ENCODE measurements around the gene SLC43A2.

Gene SLC43A2

GRCh38 chr17:1590747-1591473 is 37.7 kb downstream of the SLC43A2 start:
- H3K9me3 ChIP-seq (ENCODE audit: insufficient read depth, low read length, severe bottlenecking): no peaks in the 10 kb centered on the region
- no peak for DNase-seq
- TF ChIP-seq CTCF (IDR thresholded peaks at IDR 0.05; ENCODE audit: borderline replicate concordance, extremely low read depth, low read length, poor library complexity, severe bottlenecking) (no peak), EZH2 (IDR thresholded peaks at IDR 0.05; ENCODE audit: borderline replicate concordance, low read depth, low read length, severe bottlenecking) (no peak)
- H3K79me2 ChIP-seq (ENCODE audit: insufficient read depth, low read length): peaks cover 19% of the 10 kb centered on the region
- no peak overlapping the region for H3K4me3 ChIP-seq (ENCODE audit: low read depth in 1 of 2, low read length in 2 of 2)
- H3K9ac ChIP-seq (ENCODE audit: low read depth, low read length): peak overlapping the region; percentile 39
- peaks cover 52% of the 10 kb centered on the region for H3K36me3 ChIP-seq (ENCODE audit: insufficient read depth, low read length)
- no peak for ATAC-seq (ENCODE audit: insufficient read depth, low read depth)
- no peaks in the 10 kb centered on the region for H4K20me1 ChIP-seq (ENCODE audit: insufficient read depth, low read length)
- peak overlapping the region; percentile 99 for H3K27ac ChIP-seq (ENCODE audit: low read length)
- no peak overlapping the region for H3K4me2 ChIP-seq (ENCODE audit: insufficient read depth, low read length)
- H3K27me3 ChIP-seq (ENCODE audit: insufficient read depth, low read length, poor library complexity): no peaks in the 10 kb centered on the region
- H3K4me1 ChIP-seq (ENCODE audit: insufficient read depth, low read length): peaks cover 58% of the 10 kb centered on the region
- H2AFZ ChIP-seq (ENCODE audit: low read depth, low read length): no peak overlapping the region

GRCh38 chr17:1590029-1590746 is 38.4 kb downstream of the SLC43A2 start:
- TF ChIP-seq EZH2 (IDR thresholded peaks at IDR 0.05; ENCODE audit: borderline replicate concordance, low read depth, low read length, severe bottlenecking) (no peak), CTCF (IDR thresholded peaks at IDR 0.05; ENCODE audit: borderline replicate concordance, extremely low read depth, low read length, poor library complexity, severe bottlenecking) (no peak)
- Histone ChIP-seq H3K4me2 (ENCODE audit: insufficient read depth, low read length) (no peak overlapping the region), H2AFZ (ENCODE audit: low read depth, low read length) (no peak overlapping the region), H3K9ac (ENCODE audit: low read depth, low read length) (peak overlapping the region; percentile 39), H3K9me3 (ENCODE audit: insufficient read depth, low read length, severe bottlenecking) (no peaks in the 10 kb centered on the region), H4K20me1 (ENCODE audit: insufficient read depth, low read length) (no peaks in the 10 kb centered on the region), H3K27ac (ENCODE audit: low read length) (peak overlapping the region; percentile 99), H3K4me3 (ENCODE audit: low read depth in 1 of 2, low read length in 2 of 2) (no peak overlapping the region), H3K36me3 (ENCODE audit: insufficient read depth, low read length) (peaks cover 58% of the 10 kb centered on the region), H3K27me3 (ENCODE audit: insufficient read depth, low read length, poor library complexity) (no peaks in the 10 kb centered on the region), H3K4me1 (ENCODE audit: insufficient read depth, low read length) (peaks cover 51% of the 10 kb centered on the region), H3K79me2 (ENCODE audit: insufficient read depth, low read length) (peaks cover 12% of the 10 kb centered on the region)
- ATAC-seq (ENCODE audit: insufficient read depth, low read depth): no peak
- no peak for DNase-seq

- Histone ChIP-seq H3K9ac (ENCODE audit: low read depth, low read length) (no peak overlapping the region; the same call in 1 of the 2 replicates), H2AFZ (ENCODE audit: low read depth, low read length) (no peak overlapping the region), H3K27ac (ENCODE audit: low read length) (peak overlapping the region; percentile 38), H3K4me3 (ENCODE audit: low read depth in 1 of 2, low read length in 2 of 2) (no peak overlapping the region), H3K27me3 (ENCODE audit: insufficient read depth, low read length, poor library complexity) (no peaks in the 10 kb centered on the region), H3K4me2 (ENCODE audit: insufficient read depth, low read length) (no peak overlapping the region), H3K79me2 (ENCODE audit: insufficient read depth, low read length) (peaks cover 11% of the 10 kb centered on the region), H3K9me3 (ENCODE audit: insufficient read depth, low read length, severe bottlenecking) (no peaks in the 10 kb centered on the region), H4K20me1 (ENCODE audit: insufficient read depth, low read length) (no peaks in the 10 kb centered on the region), H3K4me1 (ENCODE audit: insufficient read depth, low read length) (peaks cover 40% of the 10 kb centered on the region), H3K36me3 (ENCODE audit: insufficient read depth, low read length) (peaks cover 66% of the 10 kb centered on the region)
- no peak for DNase-seq
- ATAC-seq (ENCODE audit: insufficient read depth, low read depth): no peak
- no peak for TF ChIP-seq CTCF (IDR thresholded peaks at IDR 0.05; ENCODE audit: borderline replicate concordance, extremely low read depth, low read length, poor library complexity, severe bottlenecking)
- TF ChIP-seq EZH2 (IDR thresholded peaks at IDR 0.05; ENCODE audit: borderline replicate concordance, low read depth, low read length, severe bottlenecking): no peak
These were observed 39.6 kb downstream of the SLC43A2 start for GRCh38 chr17:1588821-1589585.

Data from DND-41 (cell line).